Diencephalon (tissue), 1 donor: Measurements from ENCODE around the gene ZNF541. TPM values are rescaled to one million over a fixed set of nuclear protein-coding genes. Genes with fewer than 3 reads are reported as not detected.

ENCODE experiments used
- small RNA-seq: library from RNA; depleted of rRNA; stranded (forward); fragments of <200 nt; gene quantifications from one replicate; pipeline ENCODE3, GENCODE V24; 2014
- total RNA-seq: library from RNA; depleted of rRNA; stranded (reverse); fragments of >200 nt; gene quantifications from one replicate; pipeline ENCODE4 v1.2.3, GENCODE V29; 2014

The ZNF541 gene, protein sequence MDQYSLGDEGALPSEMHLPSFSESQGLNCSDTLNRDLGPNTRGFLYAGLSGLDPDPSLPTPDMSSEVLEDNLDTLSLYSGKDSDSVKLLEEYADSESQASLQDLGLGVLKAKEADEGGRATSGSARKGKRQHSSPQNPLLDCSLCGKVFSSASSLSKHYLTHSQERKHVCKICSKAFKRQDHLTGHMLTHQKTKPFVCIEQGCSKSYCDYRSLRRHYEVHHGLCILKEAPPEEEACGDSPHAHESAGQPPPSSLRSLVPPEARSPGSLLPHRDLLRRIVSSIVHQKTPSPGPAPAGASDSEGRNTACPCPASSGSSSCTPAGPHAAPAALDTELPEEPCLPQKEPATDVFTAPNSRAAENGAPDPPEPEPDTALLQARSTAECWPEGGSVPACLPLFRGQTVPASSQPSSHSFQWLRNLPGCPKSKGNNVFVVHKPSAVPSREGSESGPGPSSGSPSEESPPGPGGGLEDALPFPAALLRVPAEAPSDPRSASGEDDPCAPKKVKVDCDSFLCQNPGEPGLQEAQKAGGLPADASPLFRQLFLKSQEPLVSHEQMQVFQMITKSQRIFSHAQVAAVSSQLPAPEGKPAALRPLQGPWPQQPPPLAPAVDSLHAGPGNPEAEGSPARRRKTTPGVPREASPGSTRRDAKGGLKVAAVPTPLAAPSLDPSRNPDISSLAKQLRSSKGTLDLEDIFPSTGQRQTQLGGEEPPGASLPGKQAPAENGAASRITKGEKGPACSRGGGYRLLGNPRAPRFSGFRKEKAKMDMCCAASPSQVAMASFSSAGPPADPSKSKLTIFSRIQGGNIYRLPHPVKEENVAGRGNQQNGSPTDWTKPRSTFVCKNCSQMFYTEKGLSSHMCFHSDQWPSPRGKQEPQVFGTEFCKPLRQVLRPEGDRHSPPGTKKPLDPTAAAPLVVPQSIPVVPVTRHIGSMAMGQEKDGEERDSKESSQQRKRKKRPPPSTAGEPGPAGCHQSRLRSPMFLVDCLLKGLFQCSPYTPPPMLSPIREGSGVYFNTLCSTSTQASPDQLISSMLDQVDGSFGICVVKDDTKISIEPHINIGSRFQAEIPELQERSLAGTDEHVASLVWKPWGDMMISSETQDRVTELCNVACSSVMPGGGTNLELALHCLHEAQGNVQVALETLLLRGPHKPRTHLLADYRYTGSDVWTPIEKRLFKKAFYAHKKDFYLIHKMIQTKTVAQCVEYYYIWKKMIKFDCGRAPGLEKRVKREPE (N-terminal part only)
- 0.23 TPM for total RNA-seq

DNA sequence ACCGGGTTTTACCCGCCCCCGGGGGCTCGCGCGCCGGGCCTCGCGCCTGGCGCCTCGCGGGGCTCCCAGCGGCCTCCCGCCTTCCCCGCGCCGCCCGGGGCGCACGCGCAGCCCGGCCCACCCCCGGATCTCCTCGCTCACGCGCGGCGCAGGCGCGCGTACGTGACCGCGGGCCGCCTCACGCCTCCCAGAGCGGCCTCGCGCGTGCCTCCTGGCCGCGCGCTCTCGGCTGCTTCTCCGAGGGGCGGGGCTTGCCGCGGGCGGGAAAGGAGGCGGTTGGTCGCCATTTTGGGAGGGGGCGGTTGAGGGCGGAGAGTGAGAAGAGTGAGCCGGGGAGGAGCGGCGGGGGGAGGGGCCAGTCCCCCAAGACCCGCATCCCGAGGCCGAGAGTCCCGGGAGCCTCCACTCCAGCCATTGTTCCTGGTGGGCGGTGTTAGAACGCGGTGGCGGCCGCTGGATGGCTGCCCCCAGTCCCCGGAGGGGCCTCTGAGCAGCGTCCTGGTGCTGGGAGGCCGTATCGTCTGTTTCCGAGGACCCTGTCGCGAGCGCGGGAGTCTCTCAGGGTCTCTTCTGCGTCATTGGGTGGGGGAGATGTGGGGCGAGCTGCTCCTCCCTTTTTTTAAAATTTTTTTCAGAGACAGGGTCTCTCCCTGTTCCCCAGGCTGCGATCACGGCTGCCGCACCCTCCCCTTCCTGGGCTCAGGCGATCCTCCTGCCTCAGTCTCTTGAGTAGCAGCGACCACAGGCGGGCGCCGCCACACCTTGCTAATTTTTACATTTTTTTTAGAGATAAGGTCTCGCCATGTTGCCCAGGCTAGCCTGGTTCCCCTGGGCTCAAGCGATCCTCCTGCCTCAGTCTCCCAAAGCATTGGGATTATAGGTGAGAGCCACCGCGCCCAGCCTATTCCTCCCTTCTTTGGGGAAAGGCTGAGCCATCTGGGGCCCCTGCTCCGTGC is at the start of gene ZNF541:
Gene ZNF541 (minus strand): TSS at position 78 of the 956 bp plus-strand sequence. CDS start 17,292 bp downstream, outside the sequence.

GRCh38 chr19:47608969-47609905 is 36.3 kb upstream of the ZNF541 start, which contains the start of gene BICRA:
Gene BICRA (plus strand): TSS chr19:47609134. CDS start chr19:47673575, 64,441 bp downstream.

Small RNAs within 50 kb of the gene (small RNA-seq; reads per million reads assigned to genes)
- not detected for gene RN7SL322P

Other genes with a start within 250 kb of the ZNF541 start
- gene C5AR2, start 241.0 kb downstream of the ZNF541 start, total RNA-seq = 0.46 TPM
- gene DHX34, start 223.8 kb downstream of the ZNF541 start, total RNA-seq = 12.5 TPM
- 76.4 TPM for gene MEIS3, start 153.6 kb downstream of the ZNF541 start, total RNA-seq
- gene SLC8A2, start 101.3 kb downstream of the ZNF541 start, total RNA-seq = 58.8 TPM
- gene KPTN, start 88.9 kb downstream of the ZNF541 start, total RNA-seq = 7.2 TPM
- 62.7 TPM for gene NAPA, start 58.1 kb downstream of the ZNF541 start, total RNA-seq
- 6.2 TPM for gene BICRA, start 36.0 kb upstream of the ZNF541 start, total RNA-seq
- 1.8 TPM for gene EHD2, start 140.3 kb upstream of the ZNF541 start, total RNA-seq
- 53.1 TPM for gene NOP53, start 172.4 kb upstream of the ZNF541 start, total RNA-seq
- gene SELENOW, start 205.6 kb upstream of the ZNF541 start, total RNA-seq = 370 TPM
- not detected for gene TPRX1, start 231.4 kb upstream of the ZNF541 start, total RNA-seq
- not detected for gene CRX, start 248.8 kb upstream of the ZNF541 start, total RNA-seq